Ascending aorta (tissue), 2 donors: ENCODE results near the gene TBL1XR1. TPM values are rescaled to one million over a fixed set of nuclear protein-coding genes. Genes with fewer than 3 reads are reported as not detected.
A peak's percentile ranks its signal among the peaks of the same experiment; 100 is the strongest.
"Not testable (repeated sequence)": the region's sequence is repeated elsewhere in the genome, so short reads cannot be mapped to it uniquely, and the experiment has no call there.

Experiments used
- DNase-seq, 2 donors: peaks; one replicate each; pipeline ENCODE4 v3.0.0-alpha.2; 2019; ENCODE audit warnings: low spot score in 2 of 2
- H3K27ac ChIP-seq, 2 donors: fragments of 200-600 bp; sonication (generic); one replicate each; pipeline ENCODE4 v1.5.1; 2016 to 2017; ENCODE audit warnings: mild to moderate bottlenecking in 1 of 2
- H3K27me3 ChIP-seq: fragments of 200-600 bp; sonication (generic); one replicate; pipeline ENCODE4 v1.5.1; 2017
- H3K36me3 ChIP-seq, 2 donors: fragments of 200-600 bp; sonication (generic); one replicate each; pipeline ENCODE4 v1.5.1; 2016
- H3K4me1 ChIP-seq, 2 donors: fragments of 200-600 bp; sonication (generic); one replicate each; pipeline ENCODE4 v1.5.1; 2016 to 2017; ENCODE audit warnings: mild to moderate bottlenecking in 1 of 2
- H3K4me3 ChIP-seq, 2 donors: fragments of 200-600 bp; sonication (generic); one replicate each; pipeline ENCODE4 v1.5.1; 2016 to 2017; ENCODE audit warnings: mild to moderate bottlenecking in 1 of 2
- H3K9me3 ChIP-seq, 2 donors: fragments of 200-600 bp; sonication (generic); one replicate each; pipeline ENCODE4 v1.5.1; 2016
- intact Hi-C: fragments of 100-400 bp; cut with DNase I; formaldehyde crosslinking; loops from one replicate; pipeline ENCODE4 v1.15.1; 2023
- total RNA-seq: library from RNA; depleted of rRNA; stranded (reverse); fragments of >200 nt; gene quantifications from one replicate; pipeline ENCODE4 v1.1.0, GENCODE V29; 2016
- TF ChIP-seq, protein P1 (sequence below), 3 experiments: fragments of 200-600 bp in 2 of 3; fragments of 450-650 bp in 1 of 3; sonication (generic) in 2 of 3; IDR thresholded peaks; one replicate each; pipeline ENCODE4 v1.5.1; 2016 to 2019; ENCODE audit warnings: antibody characterized with exemption in 3 of 3, mild to moderate bottlenecking in 1 of 3, moderate library complexity in 1 of 3

Gene TBL1XR1
- total RNA-seq, 1 donor from 2014 or later: 52.0 TPM

DNA sequence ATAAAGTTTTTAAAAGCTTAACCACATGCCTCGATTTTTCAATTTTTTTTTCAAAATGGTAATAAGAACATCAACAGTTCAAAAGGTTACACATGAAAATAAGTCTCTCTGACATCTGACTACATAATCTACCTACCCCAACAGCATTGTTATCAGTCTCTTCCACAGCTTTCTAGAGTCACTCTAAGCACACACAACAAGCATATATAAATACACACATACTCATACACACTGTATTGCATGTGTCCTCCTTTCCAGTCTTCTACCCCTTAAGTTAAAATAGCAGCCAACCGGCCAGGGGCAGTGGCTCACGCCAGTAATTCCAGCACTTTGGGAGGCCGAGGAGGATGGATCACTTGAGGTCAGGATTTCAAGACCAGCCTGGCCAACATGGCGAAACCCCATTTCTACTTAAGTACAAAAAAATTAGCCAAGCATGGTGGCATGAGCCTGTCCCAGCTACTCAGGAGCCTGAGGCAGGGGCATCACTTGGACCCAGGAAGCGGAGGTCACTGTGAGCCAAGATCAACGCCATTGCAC lies 12.2 kb downstream of the TBL1XR1 start:
- DNase-seq: no peak
- intact Hi-C loops: no loop called here
- H3K27me3 ChIP-seq: no peaks in the 10 kb centered on the region
- peaks cover 0 to 25% of the 10 kb centered on the region in 2 donors for H3K4me1 ChIP-seq
- no peaks in the 10 kb centered on the region for H3K9me3 ChIP-seq
- H3K4me3 ChIP-seq: no peak overlapping the region
- no peaks in the 10 kb centered on the region for H3K36me3 ChIP-seq
- no peak overlapping the region for H3K27ac ChIP-seq
- TF ChIP-seq, protein P1, sequence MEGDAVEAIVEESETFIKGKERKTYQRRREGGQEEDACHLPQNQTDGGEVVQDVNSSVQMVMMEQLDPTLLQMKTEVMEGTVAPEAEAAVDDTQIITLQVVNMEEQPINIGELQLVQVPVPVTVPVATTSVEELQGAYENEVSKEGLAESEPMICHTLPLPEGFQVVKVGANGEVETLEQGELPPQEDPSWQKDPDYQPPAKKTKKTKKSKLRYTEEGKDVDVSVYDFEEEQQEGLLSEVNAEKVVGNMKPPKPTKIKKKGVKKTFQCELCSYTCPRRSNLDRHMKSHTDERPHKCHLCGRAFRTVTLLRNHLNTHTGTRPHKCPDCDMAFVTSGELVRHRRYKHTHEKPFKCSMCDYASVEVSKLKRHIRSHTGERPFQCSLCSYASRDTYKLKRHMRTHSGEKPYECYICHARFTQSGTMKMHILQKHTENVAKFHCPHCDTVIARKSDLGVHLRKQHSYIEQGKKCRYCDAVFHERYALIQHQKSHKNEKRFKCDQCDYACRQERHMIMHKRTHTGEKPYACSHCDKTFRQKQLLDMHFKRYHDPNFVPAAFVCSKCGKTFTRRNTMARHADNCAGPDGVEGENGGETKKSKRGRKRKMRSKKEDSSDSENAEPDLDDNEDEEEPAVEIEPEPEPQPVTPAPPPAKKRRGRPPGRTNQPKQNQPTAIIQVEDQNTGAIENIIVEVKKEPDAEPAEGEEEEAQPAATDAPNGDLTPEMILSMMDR (IDR thresholded peaks at IDR 0.05): no peak

GRCh38 chr3:177184602-177185001 lies 12.7 kb downstream of the TBL1XR1 start:
- intact Hi-C loops, H3K9me3 ChIP-seq, H3K36me3 ChIP-seq, DNase-seq, H3K27me3 ChIP-seq, H3K4me3 ChIP-seq: not testable (repeated sequence)
- Histone ChIP-seq H3K27ac (peak overlapping the region in 1 of 2 donors; percentile 39), H3K4me1 (peaks cover 0 to 25% of the 10 kb centered on the region in 2 donors)

DNA sequence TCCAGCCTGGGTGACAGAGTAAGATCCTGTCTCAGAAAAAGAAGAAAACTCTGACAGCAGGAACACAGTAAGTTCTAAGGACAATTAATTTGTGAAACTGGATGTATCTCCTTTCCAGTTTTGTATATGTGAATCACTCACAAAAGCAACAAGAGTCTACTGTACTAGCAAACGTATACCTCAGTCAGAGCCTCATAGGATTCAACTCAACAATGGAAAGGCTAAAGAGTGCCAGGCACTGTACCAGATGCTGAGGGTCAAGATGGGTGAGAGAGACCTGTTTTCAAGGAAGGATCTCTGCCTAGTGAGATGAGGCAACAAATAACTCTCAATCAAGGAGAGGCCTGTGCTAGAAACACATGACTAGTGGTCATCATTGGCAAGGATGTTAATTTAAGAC lies 14.9 kb downstream of the TBL1XR1 start:
- intact Hi-C loops: no loop called here
- Histone ChIP-seq H3K36me3 (no peaks in the 10 kb centered on the region), H3K27ac (no peak overlapping the region), H3K4me3 (no peak overlapping the region), H3K9me3 (no peaks in the 10 kb centered on the region), H3K27me3 (no peaks in the 10 kb centered on the region), H3K4me1 (peaks cover 0 to 24% of the 10 kb centered on the region in 2 donors)
- TF ChIP-seq, protein P1 (IDR thresholded peaks at IDR 0.05): no peak
- DNase-seq: no peak

DNA sequence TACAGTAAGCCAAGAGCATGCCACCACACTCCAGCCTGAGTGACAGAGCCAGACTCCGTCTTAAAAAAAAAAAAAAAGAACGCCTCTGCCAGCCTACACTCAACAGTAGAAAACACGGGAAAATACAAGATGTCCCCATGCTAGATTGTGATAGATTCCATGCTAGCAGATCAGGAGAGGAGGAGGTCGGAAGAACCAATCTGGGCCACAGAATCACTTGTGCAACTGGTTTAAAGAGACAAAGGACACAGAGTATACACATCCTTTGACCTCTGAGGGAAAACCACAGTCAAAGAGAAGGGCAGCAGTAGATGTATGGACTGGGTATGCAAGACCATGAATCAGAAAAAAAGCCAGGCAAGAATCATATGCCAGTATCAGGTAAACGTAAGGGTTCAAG lies 15.9 kb downstream of the TBL1XR1 start:
- no peaks in the 10 kb centered on the region for H3K27me3 ChIP-seq
- no peak for DNase-seq
- no peaks in the 10 kb centered on the region for H3K9me3 ChIP-seq
- intact Hi-C loops: no loop called here
- TF ChIP-seq, protein P1 (IDR thresholded peaks at IDR 0.05): no peak
- H3K4me1 ChIP-seq: peaks cover 0 to 24% of the 10 kb centered on the region in 2 donors
- no peak overlapping the region for H3K27ac ChIP-seq
- no peaks in the 10 kb centered on the region for H3K36me3 ChIP-seq
- H3K4me3 ChIP-seq: no peak overlapping the region

DNA sequence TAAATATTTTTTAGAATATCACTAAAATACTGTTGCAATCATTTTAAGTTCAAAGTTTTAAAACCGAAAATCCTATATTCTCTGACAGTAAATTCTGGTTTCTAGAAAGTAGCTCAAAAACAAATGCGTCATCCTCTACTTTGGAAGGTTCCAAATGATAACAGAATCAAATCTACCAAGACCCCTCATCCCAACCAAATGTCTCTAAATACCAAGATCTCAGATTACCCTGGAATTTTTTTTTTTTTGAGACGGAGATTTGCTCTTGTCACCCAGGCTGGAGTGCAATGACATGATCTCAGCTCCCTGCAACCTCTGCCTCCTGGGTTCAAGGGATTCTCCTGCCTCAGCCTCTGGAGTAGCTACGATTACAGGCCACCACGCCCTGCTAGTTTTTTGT lies 16.8 kb downstream of the TBL1XR1 start:
- TF ChIP-seq, protein P1 (IDR thresholded peaks at IDR 0.05): no peak
- DNase-seq: no peak
- peaks cover 0 to 24% of the 10 kb centered on the region in 2 donors for H3K4me1 ChIP-seq

DNA sequence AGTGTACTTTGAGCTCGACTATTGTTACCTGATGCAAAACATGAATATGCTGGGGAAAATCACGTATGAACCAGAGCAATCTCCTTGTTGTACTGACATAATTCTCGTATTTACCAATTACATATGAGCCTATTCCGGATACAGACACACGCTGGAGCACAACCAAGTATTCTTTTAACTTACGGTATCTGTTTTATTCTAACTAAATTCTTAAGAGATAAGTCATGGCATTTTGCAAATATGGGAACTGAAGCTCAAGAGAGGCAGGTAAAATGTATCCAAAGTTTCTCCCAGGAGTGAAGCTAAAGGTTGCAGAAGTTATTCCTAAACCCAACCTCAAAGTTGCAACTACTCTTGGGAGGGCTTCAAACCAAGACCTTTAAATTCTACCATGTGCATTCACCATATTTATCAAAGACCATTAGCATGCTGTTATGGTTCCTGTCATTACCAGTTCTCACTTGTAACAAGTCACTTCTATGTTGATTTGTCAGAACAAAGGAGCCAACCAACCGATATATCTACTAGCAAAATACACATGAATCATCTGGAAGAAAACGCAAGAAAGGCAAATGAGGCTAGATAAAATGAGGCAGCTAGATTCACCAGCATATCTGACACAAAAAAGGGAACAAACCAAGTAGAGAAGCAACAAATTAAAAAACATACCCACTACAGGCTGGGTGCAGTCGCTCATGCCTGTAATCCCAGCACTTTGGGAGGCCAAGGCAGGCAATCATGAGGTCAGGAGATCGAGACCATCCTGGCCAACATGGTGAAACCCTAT lies 17.8 kb downstream of the TBL1XR1 start:
- intact Hi-C loops: no loop called here
- Histone ChIP-seq H3K36me3 (no peaks in the 10 kb centered on the region), H3K27me3 (no peaks in the 10 kb centered on the region), H3K4me3 (no peak overlapping the region), H3K9me3 (no peaks in the 10 kb centered on the region), H3K4me1 (peaks cover 2 to 14% of the 10 kb centered on the region in 2 donors), H3K27ac (no peak overlapping the region)
- DNase-seq: no peak
- TF ChIP-seq, protein P1 (IDR thresholded peaks at IDR 0.05): no peak

More for the DNA sequence above, 16.8 kb downstream of the TBL1XR1 start:
- Histone ChIP-seq H3K36me3 (no peaks in the 10 kb centered on the region), H3K27ac (no peak overlapping the region), H3K4me3 (no peak overlapping the region), H3K27me3 (no peaks in the 10 kb centered on the region), H3K9me3 (no peaks in the 10 kb centered on the region)
- intact Hi-C loops: no loop called here
